Ishikawa (cell line): ENCODE data around the gene TYK2.

Source experiments
- EP300 ChIP-seq: IDR thresholded peaks from 2 replicates; pipeline ENCODE4 v1.6.1; 2012; ENCODE audit warnings: borderline replicate concordance
- YY1 ChIP-seq: IDR thresholded peaks from 2 replicates; pipeline ENCODE4 v1.6.1; 2012; ENCODE audit warnings: low read depth

DNA sequence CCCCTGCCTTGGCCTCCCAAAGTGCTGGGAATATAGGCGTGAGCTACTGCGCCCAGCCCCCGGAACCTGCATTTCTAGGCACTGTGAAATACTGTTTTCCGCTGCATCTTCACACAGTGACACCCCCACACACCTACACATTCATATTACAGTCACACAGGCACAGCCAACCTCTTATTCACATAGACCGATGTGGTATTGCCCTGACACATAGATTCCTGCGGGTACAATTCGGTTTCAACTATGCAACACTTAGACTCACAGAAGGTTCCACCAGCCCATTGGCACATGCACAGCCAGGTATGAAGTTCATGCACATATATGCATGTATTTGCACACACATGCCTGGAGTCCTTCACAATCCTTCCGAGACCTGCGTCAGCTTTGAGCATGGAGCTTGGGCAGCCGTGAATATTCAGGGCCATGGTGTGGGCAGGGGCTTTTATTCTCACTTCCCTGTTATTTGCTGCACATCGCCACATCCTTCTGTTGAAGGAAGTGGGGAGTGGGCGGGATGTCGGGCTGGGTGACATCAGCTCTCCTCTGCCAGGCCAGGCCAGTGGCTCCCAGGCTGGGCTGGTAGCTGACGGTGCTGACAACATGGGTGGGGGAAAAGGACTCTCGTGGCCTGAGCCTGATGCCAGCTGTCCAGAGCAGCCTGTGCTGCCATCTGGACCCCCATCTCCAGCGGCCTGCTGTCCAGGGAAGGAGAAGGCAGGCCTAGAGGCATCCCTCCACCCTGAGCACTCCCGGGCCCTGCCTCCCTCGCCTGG, 28.3 kb upstream of the TYK2 start:
- TF ChIP-seq EP300 = no peak
- no peak for TF ChIP-seq YY1
